Stimulated activated CD8-positive, alpha-beta memory T cell treated with anti-CD3 and anti-CD28 coated beads, Interleukin-7, amount 100 ng/mL, for 48 hours (primary cell): ENCODE measurements around the gene IFI35.
A peak's percentile ranks its signal among the peaks of the same experiment; 100 is the strongest.

Experiments used
- DNase-seq, 2 donors: peaks; one replicate each; pipeline ENCODE4 v3.0.0-alpha.2; 2020; ENCODE audit warnings: low read depth in 1 of 2; ENCODE audit errors: extremely low read depth in 1 of 2

IFI35 gene

GRCh38 chr17:43020789-43021740, 14.5 kb downstream of the IFI35 start:
- DNase-seq, result no peak

- DNase-seq, result peak in 1 of 2 donors; percentile 43
Observed at GRCh38 chr17:43021741-43022512, 15.3 kb downstream of the IFI35 start, which contains the start of gene VAT1. Gene VAT1 (minus strand): TSS chr17:43022385. CDS start chr17:43022322, 63 bp downstream.

GRCh38 chr17:43024407-43025289, 18.1 kb downstream of the IFI35 start, which contains the start of gene RND2:
Gene RND2 (plus strand): TSS chr17:43025231. CDS start chr17:43025348, 117 bp downstream.
- DNase-seq, result peak; percentile 50 to 76

- no peak for DNase-seq
Observed at GRCh38 chr17:43025290-43025657, 18.7 kb downstream of the IFI35 start.

GRCh38 chr17:43025766-43026537, 19.4 kb downstream of the IFI35 start:
- no peak for DNase-seq

GRCh38 chr17:43026595-43026994, 20.0 kb downstream of the IFI35 start:
- DNase-seq, result no peak

- DNase-seq, result no peak
Observed at GRCh38 chr17:43027091-43028032, 20.8 kb downstream of the IFI35 start.

- no peak for DNase-seq
Observed at GRCh38 chr17:43028221-43028861, 21.8 kb downstream of the IFI35 start.

GRCh38 chr17:43030137-43030767, 23.7 kb downstream of the IFI35 start:
- DNase-seq, result no peak

- DNase-seq, result no peak
Observed at GRCh38 chr17:43031666-43032065, 25.1 kb downstream of the IFI35 start.

GRCh38 chr17:43033948-43034881, 27.6 kb downstream of the IFI35 start:
- no peak for DNase-seq

GRCh38 chr17:43034894-43035293, 28.3 kb downstream of the IFI35 start:
- no peak for DNase-seq

GRCh38 chr17:43039646-43040045, 33.1 kb downstream of the IFI35 start:
- no peak for DNase-seq

GRCh38 chr17:43040655-43041054, 34.1 kb downstream of the IFI35 start:
- DNase-seq, result no peak

GRCh38 chr17:43042025-43042628, 35.5 kb downstream of the IFI35 start:
- no peak for DNase-seq

- DNase-seq, result no peak
Observed at GRCh38 chr17:43043307-43043706, 36.7 kb downstream of the IFI35 start.
